ENCODE measurements around the gene SPTY2D1. TPM values are rescaled to one million over a fixed set of nuclear protein-coding genes. Genes with fewer than 3 reads are reported as not detected.
A peak's percentile ranks its signal among the peaks of the same experiment; 100 is the strongest.
"Not testable (repeated sequence)": the region's sequence is repeated elsewhere in the genome, so short reads cannot be mapped to it uniquely, and the experiment has no call there.

Gene SPTY2D1
- polyA plus RNA-seq, 1 of the 3 experiments (the other 2 are of a cell fraction): 5.3 TPM

DNA sequence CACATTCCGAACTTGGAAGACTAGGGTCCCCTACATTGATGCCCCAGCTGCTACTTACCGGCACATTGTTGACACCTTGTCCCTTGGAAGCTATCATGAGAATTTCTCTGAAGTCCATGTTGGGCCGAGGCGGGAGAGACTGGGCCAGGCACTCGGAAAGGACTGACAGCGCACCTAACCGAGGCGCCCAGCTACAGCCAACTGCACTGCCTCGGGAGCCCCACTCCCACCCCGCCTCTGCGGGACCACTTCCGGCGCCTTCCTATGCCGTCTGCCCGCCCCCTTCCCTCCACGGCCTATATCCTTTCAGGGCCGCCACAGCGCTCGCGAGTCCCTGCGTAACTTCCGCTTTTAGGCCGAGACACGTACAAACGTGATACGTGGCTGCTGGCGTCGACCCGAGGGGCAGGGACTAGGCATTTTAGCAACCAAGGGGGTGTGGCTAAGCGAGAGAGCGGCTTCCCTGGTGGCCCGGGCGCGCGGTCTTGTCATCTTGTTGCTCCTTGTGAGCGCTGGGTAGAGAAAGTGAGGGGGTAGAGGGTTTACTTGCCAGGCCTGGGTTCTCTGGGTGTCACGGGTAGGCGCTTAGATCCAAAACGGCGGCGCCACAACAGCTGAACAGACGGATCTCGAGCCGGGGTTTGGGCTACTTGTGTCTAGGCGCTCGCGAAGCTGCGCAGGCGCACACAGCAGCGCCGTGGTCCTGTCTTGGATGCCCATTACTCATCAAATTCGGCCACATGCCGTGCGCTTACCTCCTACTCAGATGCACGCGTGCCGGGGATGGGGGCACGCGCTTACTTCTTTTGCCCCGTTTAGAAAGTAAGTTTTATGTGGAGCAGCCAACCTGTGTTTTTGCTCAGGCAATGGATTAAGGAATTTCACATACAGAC, at the start of gene SPTY2D1 (continued):
- TF ChIP-seq FOXJ3 (CRISPR knock-in tag; IDR thresholded peaks at IDR 0.05) (no peak), YY1 (IDR thresholded peaks at IDR 0.05; ENCODE audit: low read depth) (0 out of 2 replicates have a peak, but pooled peaks have one; percentile 26), EP300 (IDR thresholded peaks at IDR 0.05; ENCODE audit: borderline replicate concordance in 1 of 2, low read depth in 1 of 2, low read length in 1 of 2) (no peak; a peak in 1 of 4 replicates), MXI1 (IDR thresholded peaks at IDR 0.05; ENCODE audit: low read depth, low read length) (peak; percentile 76), GABPA (IDR thresholded peaks at IDR 0.05; ENCODE audit: low read depth) (peak; percentile 93), NFIC (IDR thresholded peaks at IDR 0.05; ENCODE audit: borderline replicate concordance) (no peak), REST (IDR thresholded peaks at IDR 0.05; ENCODE audit: low read depth, low read length) (0 out of 2 replicates have a peak, but pooled peaks have one; percentile 25), PBX3 (IDR thresholded peaks at IDR 0.05) (0 out of 2 replicates have a peak, but pooled peaks have one; percentile 16)
- TF ChIP-seq, protein P1, sequence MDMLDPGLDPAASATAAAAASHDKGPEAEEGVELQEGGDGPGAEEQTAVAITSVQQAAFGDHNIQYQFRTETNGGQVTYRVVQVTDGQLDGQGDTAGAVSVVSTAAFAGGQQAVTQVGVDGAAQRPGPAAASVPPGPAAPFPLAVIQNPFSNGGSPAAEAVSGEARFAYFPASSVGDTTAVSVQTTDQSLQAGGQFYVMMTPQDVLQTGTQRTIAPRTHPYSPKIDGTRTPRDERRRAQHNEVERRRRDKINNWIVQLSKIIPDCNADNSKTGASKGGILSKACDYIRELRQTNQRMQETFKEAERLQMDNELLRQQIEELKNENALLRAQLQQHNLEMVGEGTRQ (IDR thresholded peaks at IDR 0.05; ENCODE audit: borderline replicate concordance, low read depth, low read length): no peak

DNA sequence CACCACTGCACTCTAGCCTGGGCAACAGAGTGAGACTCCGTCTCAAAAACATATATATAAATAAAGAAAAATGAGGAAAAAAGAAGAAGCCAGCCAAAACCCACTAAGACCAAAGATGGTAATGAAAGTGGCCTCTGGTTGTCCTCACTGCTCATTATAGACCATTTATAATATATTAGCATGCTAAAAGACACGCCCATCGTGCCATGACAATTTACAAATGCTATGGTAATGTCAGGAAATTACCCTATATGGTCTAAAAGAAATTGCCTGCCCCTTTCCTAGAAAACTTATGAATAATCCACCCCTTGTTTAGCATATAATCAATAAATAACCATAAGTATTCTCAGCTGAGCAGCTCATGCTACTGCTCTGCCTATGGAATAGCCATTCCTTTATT, 48.3 kb upstream of the SPTY2D1 start:
- Histone ChIP-seq H3K4me1 (ENCODE audit: control insufficient read depth in 1 of 2, insufficient read depth in 2 of 2, low read depth in 1 of 2, low read length in 1 of 2) (no peaks in the 10 kb centered on the region), H2AFZ (ENCODE audit: low read depth) (no peak overlapping the region), H3K9ac (no peak overlapping the region), H3F3A (replicated peaks; ENCODE audit: insufficient read depth) (no peaks in the 10 kb centered on the region), H3K4me3 (ENCODE audit: low read depth in 2 of 2, low read length in 1 of 2) (no peak overlapping the region), H3K9me2 (no peaks in the 10 kb centered on the region), H3K9me3 (no peaks in the 10 kb centered on the region), H3K36me3 (replicated peaks in 1 of 2; ENCODE audit: control insufficient read depth in 1 of 2, insufficient read depth in 2 of 2, low read length in 1 of 2) (no peaks in the 10 kb centered on the region), H3K27ac (ENCODE audit: low read depth in 2 of 2, low read length in 1 of 2) (no peak overlapping the region), H3K27me3 (ENCODE audit: insufficient read depth) (no peaks in the 10 kb centered on the region), H4K20me1 (ENCODE audit: insufficient read depth) (no peaks in the 10 kb centered on the region), H3K79me2 (ENCODE audit: insufficient read depth) (no peaks in the 10 kb centered on the region), H3K4me2 (no peak overlapping the region)
- no peak for DNase-seq
- TF ChIP-seq RFX5 (IDR thresholded peaks at IDR 0.05; ENCODE audit: low read length): no peak
- TF ChIP-seq, protein P2, sequence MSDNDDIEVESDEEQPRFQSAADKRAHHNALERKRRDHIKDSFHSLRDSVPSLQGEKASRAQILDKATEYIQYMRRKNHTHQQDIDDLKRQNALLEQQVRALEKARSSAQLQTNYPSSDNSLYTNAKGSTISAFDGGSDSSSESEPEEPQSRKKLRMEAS (IDR thresholded peaks at IDR 0.05; ENCODE audit: low read depth): no peak
- no peak for TF ChIP-seq TEAD4 (IDR thresholded peaks at IDR 0.05; ENCODE audit: borderline replicate concordance, insufficient read depth)
- TF ChIP-seq MEF2A (IDR thresholded peaks at IDR 0.05; ENCODE audit: borderline replicate concordance, low read depth): no peak
- no peak for TF ChIP-seq ELF1 (IDR thresholded peaks at IDR 0.05)
- no peak for TF ChIP-seq TAF1 (IDR thresholded peaks at IDR 0.05; ENCODE audit: borderline replicate concordance, low read depth, low read length)
- TF ChIP-seq SIN3A (IDR thresholded peaks at IDR 0.05; ENCODE audit: borderline replicate concordance, low read depth, low read length): no peak
- no peak for TF ChIP-seq FOXJ3 (CRISPR knock-in tag; IDR thresholded peaks at IDR 0.05)
- no peak for TF ChIP-seq RCOR1 (IDR thresholded peaks at IDR 0.05; ENCODE audit: low read length)
- TF ChIP-seq ZBTB33 (IDR thresholded peaks at IDR 0.05; ENCODE audit: borderline replicate concordance, low read depth): no peak
- ChIA-PET CTCF (no interaction called here), POLR2A (no interaction called here)
- 83% methylated on average over 3 of the region's 3 CpGs for WGBS (ENCODE audit: low lambda C conversion rate)

- H3K79me2 ChIP-seq (ENCODE audit: insufficient read depth); CTCF ChIA-PET; H3K4me2 ChIP-seq; H3K4me1 ChIP-seq (ENCODE audit: control insufficient read depth in 1 of 2, insufficient read depth in 2 of 2, low read depth in 1 of 2, low read length in 1 of 2); H3K9me3 ChIP-seq; H3K27me3 ChIP-seq (ENCODE audit: insufficient read depth); H3K9ac ChIP-seq; H3K36me3 ChIP-seq (replicated peaks in 1 of 2; ENCODE audit: control insufficient read depth in 1 of 2, insufficient read depth in 2 of 2, low read length in 1 of 2); H3K4me3 ChIP-seq (ENCODE audit: low read depth in 2 of 2, low read length in 1 of 2); H3F3A ChIP-seq (replicated peaks; ENCODE audit: insufficient read depth); POLR2A ChIA-PET; H4K20me1 ChIP-seq (ENCODE audit: insufficient read depth); H2AFZ ChIP-seq (ENCODE audit: low read depth); DNase-seq; H3K27ac ChIP-seq (ENCODE audit: low read depth in 2 of 2, low read length in 1 of 2); H3K9me2 ChIP-seq: not testable (repeated sequence)
- 90% methylated on average over 1 of the region's 1 CpG for WGBS (ENCODE audit: low lambda C conversion rate)
These were observed 47.8 kb upstream of the SPTY2D1 start for GRCh38 chr11:18681949-18682348.

All from SK-N-SH (cell line).